T-helper 9 cell (primary cell): ENCODE results near the gene EPS8.

ENCODE experiments used
- DNase-seq: peaks from one replicate; pipeline ENCODE4 v3.0.0-alpha.2; 2020

EPS8 gene

DNA sequence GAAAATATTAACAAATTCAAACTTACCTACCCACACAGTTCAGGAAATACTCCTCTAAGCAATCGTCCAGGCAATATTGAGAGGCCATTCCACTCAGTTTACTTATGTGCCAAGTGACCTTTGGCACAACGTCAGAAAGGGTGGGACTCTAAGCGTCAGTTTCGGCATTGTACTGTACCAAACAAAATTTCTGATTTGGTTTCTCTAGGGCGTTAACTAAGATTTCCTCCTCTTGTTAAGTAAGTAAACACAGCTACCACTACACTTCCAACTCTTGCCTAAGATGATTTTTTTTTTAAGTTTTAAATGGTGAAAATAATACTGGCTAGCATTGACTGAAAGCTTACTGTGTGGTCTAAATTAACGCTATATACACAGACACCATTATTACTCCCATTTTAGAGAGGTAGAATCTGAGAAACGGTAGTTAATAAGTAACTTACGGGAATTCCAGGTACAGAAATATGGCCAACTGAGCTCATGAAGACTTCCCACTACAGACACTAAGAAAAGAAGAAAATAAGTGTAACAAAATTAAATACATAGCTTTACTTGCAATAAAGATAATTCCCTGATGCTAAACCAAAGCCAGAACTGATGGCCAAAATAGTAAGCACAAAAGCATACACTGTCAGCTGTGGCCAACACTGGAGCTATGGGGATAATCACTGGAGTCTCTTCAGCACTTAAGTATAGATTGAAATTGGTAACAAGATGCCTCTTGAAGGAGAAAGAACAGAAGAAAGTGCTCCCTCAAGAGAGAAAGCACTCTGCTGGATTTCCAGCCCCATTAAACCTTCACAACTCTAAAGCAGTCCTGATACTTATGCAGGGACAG, 76.1 kb downstream of the EPS8 start:
- no peak for DNase-seq

GRCh38 chr12:15712160-15712559, 77.0 kb downstream of the EPS8 start:
- DNase-seq = no peak

DNA sequence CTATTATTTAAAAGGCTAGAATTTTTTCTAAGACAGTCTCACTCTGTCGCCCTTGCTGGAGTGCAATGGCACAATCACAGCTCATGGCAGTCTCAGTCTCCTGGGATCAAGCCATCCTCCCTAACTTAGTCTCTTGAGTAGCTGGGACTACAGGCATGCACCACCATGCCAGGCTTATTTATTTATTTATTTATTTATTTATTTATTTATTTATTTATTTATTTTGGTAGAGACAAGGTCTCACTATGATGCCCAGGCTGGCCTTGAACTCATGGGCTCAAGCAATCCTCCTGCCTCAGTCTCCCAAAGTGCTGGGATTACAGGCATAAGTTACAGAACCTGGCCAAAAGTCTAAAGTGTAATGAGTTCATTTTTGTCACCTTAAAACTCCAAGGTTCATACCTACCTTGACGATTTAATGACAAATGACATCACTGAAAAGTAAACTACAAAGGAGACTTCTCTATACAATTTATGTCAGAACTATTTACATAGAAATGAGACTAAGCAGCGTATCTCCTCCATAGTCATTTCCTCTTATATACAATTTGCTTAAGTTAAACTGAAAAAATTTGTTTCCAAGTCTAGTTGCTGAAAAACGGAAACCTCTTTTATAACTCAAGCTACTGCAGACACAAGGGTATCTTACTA, 78.2 kb downstream of the EPS8 start:
- DNase-seq = no peak

GRCh38 chr12:15709551-15709950, 79.6 kb downstream of the EPS8 start:
- DNase-seq = no peak

GRCh38 chr12:15708396-15709076, 80.7 kb downstream of the EPS8 start:
- DNase-seq = no peak

GRCh38 chr12:15707516-15708199, 81.5 kb downstream of the EPS8 start:
- DNase-seq = no peak

GRCh38 chr12:15706010-15706676, 83.0 kb downstream of the EPS8 start:
- no peak for DNase-seq

- DNase-seq = no peak
These were observed 83.6 kb downstream of the EPS8 start for GRCh38 chr12:15705606-15706005.

- no peak for DNase-seq
These were observed 86.9 kb downstream of the EPS8 start for GRCh38 chr12:15702276-15702675.

DNA sequence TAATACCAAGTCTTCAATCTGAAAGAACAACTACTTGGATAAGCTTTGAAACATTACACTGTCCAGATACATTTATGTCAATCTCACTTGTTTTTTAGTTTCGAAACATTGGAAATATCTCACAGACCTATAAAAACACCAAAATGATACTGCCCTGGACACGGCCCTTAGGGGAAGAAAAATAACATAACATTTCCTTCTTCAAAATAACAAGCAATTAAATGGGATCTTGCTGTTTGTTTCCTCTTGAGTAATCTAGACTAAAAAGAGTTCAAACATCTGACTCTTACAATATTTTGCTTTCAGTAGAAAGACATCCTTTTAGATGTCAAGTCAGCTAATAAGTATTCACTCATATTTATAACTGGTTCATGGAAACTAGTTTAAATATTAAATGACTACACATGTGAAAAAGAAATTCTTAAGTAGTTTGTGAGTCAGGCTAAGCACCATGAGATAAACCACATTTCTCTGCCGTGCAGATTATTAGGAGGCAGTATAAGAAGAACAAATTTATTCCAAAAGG, 87.5 kb downstream of the EPS8 start:
- no peak for DNase-seq

DNA sequence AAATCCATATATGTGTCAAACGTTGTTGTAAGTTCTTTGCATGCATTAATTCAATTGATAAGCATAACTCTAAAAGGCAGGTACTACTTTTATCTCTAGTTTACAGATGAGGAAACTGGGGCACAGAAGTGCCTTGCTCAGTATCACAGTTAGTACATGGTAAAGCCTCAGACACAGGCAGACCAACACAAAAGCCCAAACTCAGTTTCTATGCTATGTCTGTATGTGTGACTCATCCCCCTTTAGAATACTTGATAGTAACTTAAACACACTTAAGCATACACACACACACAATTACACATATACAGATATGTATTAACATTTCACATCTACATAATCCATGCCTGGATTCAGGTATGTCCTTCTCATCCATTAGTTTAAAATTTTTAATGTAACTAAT, 88.0 kb downstream of the EPS8 start:
- no peak for DNase-seq

DNA sequence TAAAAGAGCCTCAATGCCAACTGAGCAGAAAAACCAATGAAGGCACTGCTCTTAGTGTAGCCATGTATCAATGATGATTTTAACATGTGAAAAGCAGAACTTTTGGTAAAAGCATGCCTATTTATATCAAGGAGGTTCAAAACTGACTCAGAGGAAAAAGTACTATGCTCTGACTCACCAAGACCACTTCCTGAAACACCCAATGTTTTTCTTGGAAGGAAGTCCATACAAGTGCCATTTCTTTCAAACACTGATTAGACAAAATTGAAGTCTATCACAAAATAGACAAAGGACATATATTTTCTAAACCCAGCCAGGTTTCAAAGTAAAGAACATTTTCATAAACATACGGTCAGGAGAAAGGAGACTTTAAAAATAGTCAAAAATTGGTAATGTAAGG, 88.6 kb downstream of the EPS8 start:
- DNase-seq = no peak

DNA sequence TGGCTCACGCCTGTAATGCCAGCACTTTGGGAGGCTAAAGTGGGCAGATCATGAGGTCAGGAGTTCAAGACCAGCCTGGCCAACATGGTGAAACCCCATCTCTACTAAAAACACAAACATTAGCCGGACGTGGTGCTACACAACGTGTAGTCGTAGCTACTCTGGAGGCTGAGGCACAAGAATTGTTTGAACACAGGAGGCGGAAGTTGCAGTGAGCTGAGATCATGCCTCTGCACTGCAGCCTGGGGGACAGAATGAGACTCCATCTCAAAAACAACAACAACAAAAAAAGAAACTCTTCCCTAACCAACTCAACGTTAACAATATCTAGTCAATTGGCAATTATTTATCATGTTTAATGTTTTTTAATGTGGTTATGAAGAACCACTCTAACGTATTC, 89.3 kb downstream of the EPS8 start:
- no peak for DNase-seq

- no peak for DNase-seq
These were observed 90.8 kb downstream of the EPS8 start for GRCh38 chr12:15698377-15698871.

DNA sequence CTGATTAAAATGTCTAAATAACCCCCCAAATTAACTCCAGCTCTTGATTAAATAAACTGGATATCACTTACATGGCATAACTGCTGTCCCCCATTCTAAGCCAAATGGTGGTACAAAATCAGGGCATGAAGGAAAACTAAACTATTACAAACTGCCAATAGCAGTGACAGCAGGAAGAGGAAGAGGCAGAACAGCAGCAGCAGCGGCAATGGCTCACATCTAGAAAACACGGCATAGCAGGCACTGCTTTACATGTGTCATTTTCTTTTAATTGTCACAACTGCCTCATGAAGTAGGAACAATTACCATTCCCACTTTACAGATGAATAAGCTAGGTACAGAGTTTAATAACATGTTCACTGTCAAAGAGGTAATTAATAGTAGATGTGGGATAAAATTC, 92.0 kb downstream of the EPS8 start:
- DNase-seq = no peak

DNA sequence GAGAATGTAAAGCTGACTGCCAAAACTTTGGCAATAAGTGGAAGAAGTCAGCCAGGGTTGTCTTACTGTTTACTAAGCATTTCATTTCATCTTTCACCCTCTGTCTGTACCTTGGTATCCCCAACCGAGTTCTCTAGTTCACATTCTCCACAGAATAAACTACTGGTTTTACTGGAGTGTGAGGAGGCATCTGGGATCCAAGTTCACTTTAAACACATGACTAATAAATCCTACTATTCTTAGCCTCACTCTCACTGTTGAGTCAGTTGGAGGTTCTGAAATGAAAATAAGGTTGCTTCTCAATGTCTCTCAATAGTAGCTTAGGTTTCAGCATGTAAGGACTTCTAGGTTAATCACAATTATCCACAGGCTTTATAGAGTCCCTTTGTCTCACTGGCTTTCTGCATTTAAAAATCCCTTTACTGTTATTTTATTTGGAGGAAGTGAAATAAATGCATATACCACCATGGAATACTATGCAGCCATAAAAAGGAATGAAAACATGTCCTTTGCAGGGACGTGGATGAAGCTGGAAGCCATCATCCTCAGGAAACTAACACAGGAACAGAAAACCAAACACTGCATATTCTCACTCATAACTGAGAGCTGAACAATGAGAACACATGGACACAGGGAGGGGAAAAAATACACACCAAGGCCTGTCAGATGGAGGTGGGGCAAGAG, 95.8 kb downstream of the EPS8 start:
- no peak for DNase-seq

GRCh38 chr12:15691388-15691787, 97.8 kb downstream of the EPS8 start:
- DNase-seq = no peak

GRCh38 chr12:15690320-15690719, 98.9 kb downstream of the EPS8 start:
- DNase-seq = no peak

GRCh38 chr12:15689751-15690191, 99.4 kb downstream of the EPS8 start:
- DNase-seq = no peak

DNA sequence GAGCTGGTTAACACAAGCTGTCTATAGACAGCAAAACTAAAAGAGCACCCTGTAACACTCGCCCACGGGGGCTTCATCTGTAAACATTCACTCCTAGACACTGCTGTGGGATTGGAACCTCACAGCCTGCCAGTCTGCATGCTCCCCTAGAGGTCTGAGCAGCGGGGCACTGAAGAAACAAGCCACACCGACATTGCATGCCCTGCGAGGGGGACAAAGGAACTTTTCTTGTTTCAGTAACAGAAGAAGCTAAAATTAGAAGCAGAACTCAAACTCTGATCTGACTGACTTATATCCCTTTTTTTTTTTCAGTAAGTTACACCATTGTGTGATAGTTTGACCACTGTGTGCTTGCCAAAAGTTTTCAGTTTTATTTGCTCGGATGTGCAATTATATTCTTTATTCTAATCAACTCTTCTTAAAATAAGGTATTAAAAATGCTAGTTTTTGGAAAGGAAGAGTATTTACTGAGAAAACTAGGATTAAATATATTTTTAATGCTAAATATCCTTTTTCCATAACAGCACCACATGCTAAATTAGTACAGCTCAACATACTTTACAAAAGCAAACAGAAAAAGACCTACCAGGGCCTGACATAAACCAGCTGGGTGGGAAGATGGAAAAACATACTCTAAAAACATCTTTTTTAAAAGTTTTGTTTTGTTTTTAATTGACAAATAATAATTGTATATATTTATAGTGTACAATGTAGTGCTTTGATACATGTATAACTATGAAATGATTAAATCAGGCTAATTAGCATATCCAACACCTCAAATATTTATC, 100.2 kb downstream of the EPS8 start:
- DNase-seq = no peak
